ENCODE results near the gene MRPS27.

DNA sequence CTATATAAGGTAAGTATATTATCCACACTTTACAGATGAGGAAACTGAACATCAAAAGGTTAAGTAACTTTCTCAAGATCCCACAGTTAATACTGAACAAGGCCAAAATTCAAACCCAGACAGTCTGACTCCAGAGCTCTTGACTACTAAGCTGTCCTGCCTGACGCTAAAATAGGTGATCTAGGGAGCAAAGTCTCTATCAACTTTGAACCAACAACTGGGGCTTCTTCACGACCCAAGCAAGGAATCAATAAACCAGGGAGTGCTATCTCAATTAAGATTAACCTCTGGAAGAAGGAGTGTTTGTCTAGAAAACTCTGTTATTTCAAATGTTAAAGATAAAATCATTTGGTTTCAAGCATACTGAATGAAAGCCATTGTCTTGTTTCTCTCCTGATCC, 64.4 kb downstream of the MRPS27 start:
- TF ChIP-seq, protein P1, sequence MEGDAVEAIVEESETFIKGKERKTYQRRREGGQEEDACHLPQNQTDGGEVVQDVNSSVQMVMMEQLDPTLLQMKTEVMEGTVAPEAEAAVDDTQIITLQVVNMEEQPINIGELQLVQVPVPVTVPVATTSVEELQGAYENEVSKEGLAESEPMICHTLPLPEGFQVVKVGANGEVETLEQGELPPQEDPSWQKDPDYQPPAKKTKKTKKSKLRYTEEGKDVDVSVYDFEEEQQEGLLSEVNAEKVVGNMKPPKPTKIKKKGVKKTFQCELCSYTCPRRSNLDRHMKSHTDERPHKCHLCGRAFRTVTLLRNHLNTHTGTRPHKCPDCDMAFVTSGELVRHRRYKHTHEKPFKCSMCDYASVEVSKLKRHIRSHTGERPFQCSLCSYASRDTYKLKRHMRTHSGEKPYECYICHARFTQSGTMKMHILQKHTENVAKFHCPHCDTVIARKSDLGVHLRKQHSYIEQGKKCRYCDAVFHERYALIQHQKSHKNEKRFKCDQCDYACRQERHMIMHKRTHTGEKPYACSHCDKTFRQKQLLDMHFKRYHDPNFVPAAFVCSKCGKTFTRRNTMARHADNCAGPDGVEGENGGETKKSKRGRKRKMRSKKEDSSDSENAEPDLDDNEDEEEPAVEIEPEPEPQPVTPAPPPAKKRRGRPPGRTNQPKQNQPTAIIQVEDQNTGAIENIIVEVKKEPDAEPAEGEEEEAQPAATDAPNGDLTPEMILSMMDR (IDR thresholded peaks at IDR 0.05): no peak
- no peak for TF ChIP-seq POLR2A (IDR thresholded peaks at IDR 0.05)
